Gastroesophageal sphincter (tissue), 3 donors: ENCODE results near the gene WDR83.

Source experiments
- CTCF ChIP-seq, 4 experiments: fragments of 200-600 bp in 2 of 4; fragments of 450-650 bp in 2 of 4; sonication (generic) in 1 of 4; IDR thresholded peaks; one replicate each; pipeline ENCODE4 v1.5.1; 2017 to 2019; ENCODE audit warnings: antibody characterized with exemption in 4 of 4, mild to moderate bottlenecking in 2 of 4, moderate library complexity in 2 of 4
- EP300 ChIP-seq: sonication (generic); formaldehyde crosslinking; IDR thresholded peaks from one replicate; pipeline ENCODE4 v1.6.1; 2017; ENCODE audit warnings: antibody characterized with exemption, mild to moderate bottlenecking
- POLR2A ChIP-seq, 2 donors: fragments of 450-650 bp; IDR thresholded peaks; one replicate each; pipeline ENCODE4 v1.6.1; 2017; ENCODE audit warnings: antibody characterized with exemption in 2 of 2, mild to moderate bottlenecking in 2 of 2, moderate library complexity in 1 of 2
- POLR2AphosphoS5 ChIP-seq: sonication (generic); formaldehyde crosslinking; IDR thresholded peaks from one replicate; pipeline ENCODE4 v1.6.1; 2017; ENCODE audit warnings: antibody characterized with exemption

GRCh38 chr19:12642506-12642905 is 24.1 kb upstream of the WDR83 start:
- TF ChIP-seq CTCF (IDR thresholded peaks at IDR 0.05) (no peak), POLR2AphosphoS5 (no peak), EP300 (no peak), POLR2A (IDR thresholded peaks at IDR 0.05) (no peak)
